ENCODE data around the gene TMEM260.

- no peak for TF ChIP-seq JUND (IDR thresholded peaks at IDR 0.05; ENCODE audit: low read depth, low read length)
- no peak for TF ChIP-seq POLR2A (IDR thresholded peaks at IDR 0.05; ENCODE audit: low read depth, low read length)
- TF ChIP-seq, protein P1, sequence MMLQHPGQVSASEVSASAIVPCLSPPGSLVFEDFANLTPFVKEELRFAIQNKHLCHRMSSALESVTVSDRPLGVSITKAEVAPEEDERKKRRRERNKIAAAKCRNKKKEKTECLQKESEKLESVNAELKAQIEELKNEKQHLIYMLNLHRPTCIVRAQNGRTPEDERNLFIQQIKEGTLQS (IDR thresholded peaks at IDR 0.05; ENCODE audit: borderline replicate concordance, extremely low read depth, low read depth, low read length): no peak
- TF ChIP-seq, protein P2, sequence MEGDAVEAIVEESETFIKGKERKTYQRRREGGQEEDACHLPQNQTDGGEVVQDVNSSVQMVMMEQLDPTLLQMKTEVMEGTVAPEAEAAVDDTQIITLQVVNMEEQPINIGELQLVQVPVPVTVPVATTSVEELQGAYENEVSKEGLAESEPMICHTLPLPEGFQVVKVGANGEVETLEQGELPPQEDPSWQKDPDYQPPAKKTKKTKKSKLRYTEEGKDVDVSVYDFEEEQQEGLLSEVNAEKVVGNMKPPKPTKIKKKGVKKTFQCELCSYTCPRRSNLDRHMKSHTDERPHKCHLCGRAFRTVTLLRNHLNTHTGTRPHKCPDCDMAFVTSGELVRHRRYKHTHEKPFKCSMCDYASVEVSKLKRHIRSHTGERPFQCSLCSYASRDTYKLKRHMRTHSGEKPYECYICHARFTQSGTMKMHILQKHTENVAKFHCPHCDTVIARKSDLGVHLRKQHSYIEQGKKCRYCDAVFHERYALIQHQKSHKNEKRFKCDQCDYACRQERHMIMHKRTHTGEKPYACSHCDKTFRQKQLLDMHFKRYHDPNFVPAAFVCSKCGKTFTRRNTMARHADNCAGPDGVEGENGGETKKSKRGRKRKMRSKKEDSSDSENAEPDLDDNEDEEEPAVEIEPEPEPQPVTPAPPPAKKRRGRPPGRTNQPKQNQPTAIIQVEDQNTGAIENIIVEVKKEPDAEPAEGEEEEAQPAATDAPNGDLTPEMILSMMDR (IDR thresholded peaks at IDR 0.05 in 2 of 3, conservative IDR thresholded peaks at IDR 0.05 in 1 of 3; ENCODE audit: control insufficient read depth in 2 of 3, extremely low read depth in 1 of 3, insufficient read depth in 1 of 3, low read depth in 3 of 3, low read length in 3 of 3): no peak
- TF ChIP-seq SMC3 (IDR thresholded peaks at IDR 0.05; ENCODE audit: borderline replicate concordance, low read length): no peak
- no peak for TF ChIP-seq YY1 (IDR thresholded peaks at IDR 0.05; ENCODE audit: low read depth, low read length)
- TF ChIP-seq EZH2 (IDR thresholded peaks at IDR 0.05; ENCODE audit: borderline replicate concordance, control insufficient read depth, low read depth, low read length): no peak
- TF ChIP-seq EGR1 (IDR thresholded peaks at IDR 0.05; ENCODE audit: borderline replicate concordance in 1 of 2, low read depth in 2 of 2, low read length in 2 of 2): no peak
Observed at GRCh38 chr14:56635041-56635440, 55.4 kb downstream of the TMEM260 start.

All from GM12878 (cell line).